SH-SY5Y (cell line): Measurements from ENCODE around the gene FAM32A.

ENCODE experiments used
- GATA2 ChIP-seq: IDR thresholded peaks from 2 replicates; pipeline ENCODE4 v1.6.1; 2011; ENCODE audit warnings: mild to moderate bottlenecking, low read depth, low read length
- GATA3 ChIP-seq: IDR thresholded peaks from 2 replicates; pipeline ENCODE4 v1.6.1; 2011; ENCODE audit warnings: low read depth, mild to moderate bottlenecking, low read length, moderate library complexity

- TF ChIP-seq GATA2: no peak
- TF ChIP-seq GATA3: no peak
Observed at GRCh38 chr19:16222806-16223205, 37.6 kb downstream of the FAM32A start.
